HepG2 (cell line): ENCODE data around the gene STRIP1. TPM values are rescaled to one million over a fixed set of nuclear protein-coding genes. Genes with fewer than 3 reads are reported as not detected.

Experiments
- ATAC-seq: fragments of 200-7000 bp; cut with Tn5 transposase; 3 replicates; pipeline ENCODE4 v1.9.1; 2020; ENCODE audit warnings: mild to moderate bottlenecking, moderate library complexity
- BruUV-seq: library from RNA; stranded (reverse); fragments of 400-500 nt; replicated peaks from 2 replicates; lab custom pipeline; 2021; lab: Mats Ljungman, UMichigan
- CTCF ChIA-PET: fragments of 300-600 bp; formaldehyde crosslinking; extraction: SDS; loops from one replicate; lab custom pipeline; 2021; ENCODE audit warnings: low total read pairs, inconsistent platforms, low intra/inter-chr PET ratio; lab: Yijun Ruan, JAX
- POLR2A ChIA-PET: fragments of 350-600 bp; sonication (Branson Sonifier 250); formaldehyde crosslinking; loops from one replicate; lab custom pipeline; 2020; ENCODE audit warnings: antibody characterized with exemption, inconsistent platforms; lab: Yijun Ruan, JAX
- DNase-seq: peaks from one replicate; pipeline ENCODE4 v3.0.0-alpha.2; 2015; ENCODE audit warnings: low spot score
- FAIRE-seq: peaks from 3 replicates; lab custom pipeline; 2011; peaks lifted over from hg19 to GRCh38; lab: Jason Lieb, UNC
- H2AFZ ChIP-seq: one replicate; pipeline ENCODE4 v1.6.1; 2011; ENCODE audit warnings: low read length, inconsistent platforms
- H3K27ac ChIP-seq: fragments of 300-600 bp; 3 replicates; pipeline ENCODE4 v1.8.0; 2011; ENCODE audit warnings: mixed run types, mild to moderate bottlenecking, mixed read lengths, low read length, inconsistent platforms; ENCODE audit not compliant: insufficient read depth; ENCODE audit errors: extremely low read length
- H3K27me3 ChIP-seq, 2 experiments: fragments of 200-600 bp in 1 of 2; 2 replicates in 1 of 2; 3 replicates in 1 of 2; pipeline versions ENCODE4 v1.6.0 to v1.8.0; 2011; ENCODE audit warnings: low read length in 2 of 2, mild to moderate bottlenecking in 2 of 2, moderate library complexity in 2 of 2, inconsistent platforms in 1 of 2; ENCODE audit not compliant: insufficient read depth in 2 of 2, control insufficient read depth in 1 of 2
- H3K36me3 ChIP-seq, 2 experiments: fragments of 200-600 bp in 1 of 2; replicated peaks in 1 of 2; 2 replicates in 1 of 2; 3 replicates in 1 of 2; pipeline versions ENCODE4 v1.5.1 to v1.8.0; 2011; ENCODE audit warnings: low read length in 2 of 2, inconsistent platforms in 1 of 2; ENCODE audit not compliant: insufficient read depth in 2 of 2, control insufficient read depth in 1 of 2
- H3K4me1 ChIP-seq: 2 replicates; pipeline ENCODE4 v1.5.1; 2012; ENCODE audit warnings: low read length, inconsistent platforms; ENCODE audit not compliant: insufficient read depth
- H3K4me2 ChIP-seq: 2 replicates; pipeline ENCODE4 v1.6.0; 2011; ENCODE audit warnings: low read depth, low read length, inconsistent platforms
- H3K4me3 ChIP-seq, 3 experiments: fragments of 200-600 bp in 1 of 3; sonication (generic), shearing (Covaris generic) in 1 of 3; replicated peaks in 1 of 3; 2 replicates each; pipeline ENCODE4 v1.5.1; 2011 to 2016; ENCODE audit warnings: low read length in 3 of 3, inconsistent platforms in 2 of 3, low read depth in 2 of 3, mild to moderate bottlenecking in 2 of 3, control low read depth in 1 of 3, mixed read lengths in 1 of 3; ENCODE audit not compliant: insufficient read depth in 1 of 3
- H3K79me2 ChIP-seq: one replicate; pipeline ENCODE4 v1.6.1; 2011; ENCODE audit warnings: low read length, inconsistent platforms; ENCODE audit not compliant: insufficient read depth
- H3K9ac ChIP-seq: 2 replicates; pipeline ENCODE4 v1.6.0; 2011; ENCODE audit warnings: mild to moderate bottlenecking, low read depth, low read length, inconsistent platforms; ENCODE audit not compliant: insufficient read depth
- H3K9me3 ChIP-seq: 2 replicates; pipeline ENCODE4 v1.5.1; 2012; ENCODE audit warnings: mild to moderate bottlenecking, low read length
- H4K20me1 ChIP-seq: 2 replicates; pipeline ENCODE4 v1.6.0; 2011; ENCODE audit warnings: inconsistent platforms, mild to moderate bottlenecking, low read length, moderate library complexity; ENCODE audit not compliant: insufficient read depth
- ATF7-NPFF ChIP-seq: sonication (generic); formaldehyde crosslinking; IDR thresholded peaks from 2 replicates; pipeline ENCODE4 v1.8.1; 2023; ENCODE audit warnings: mild to moderate bottlenecking, low read depth, missing genetic modification reagents, moderate library complexity
- CCDC6 ChIP-seq: sonication (generic); formaldehyde crosslinking; IDR thresholded peaks from 2 replicates; pipeline ENCODE4 v1.8.1; 2022; ENCODE audit warnings: mild to moderate bottlenecking, missing genetic modification reagents, moderate library complexity
- HNF4A ChIP-seq: sonication (generic); formaldehyde crosslinking; IDR thresholded peaks from 2 replicates; pipeline ENCODE4 v1.4.0; 2020; ENCODE audit warnings: missing genetic modification reagents
- PATZ1 ChIP-seq: sonication (generic); formaldehyde crosslinking; IDR thresholded peaks from 2 replicates; pipeline ENCODE4 v1.4.0; 2020; ENCODE audit warnings: missing genetic modification reagents
- PRMT3 ChIP-seq: sonication (generic); formaldehyde crosslinking; IDR thresholded peaks from 2 replicates; pipeline ENCODE4 v1.8.1; 2022; ENCODE audit warnings: low read depth, mild to moderate bottlenecking, moderate library complexity, missing genetic modification reagents, borderline replicate concordance
- SAFB2 ChIP-seq: sonication (generic); formaldehyde crosslinking; IDR thresholded peaks from 2 replicates; pipeline ENCODE4 v1.5.1; 2020; ENCODE audit warnings: missing genetic modification reagents, low read depth, mild to moderate bottlenecking, borderline replicate concordance
- SRSF1 ChIP-seq: fragments of 200-400 bp; formaldehyde crosslinking; optimal IDR thresholded peaks from 2 replicates; pipeline ENCODE3; 2017; ENCODE audit warnings: mild to moderate bottlenecking, low read depth, low read length, moderate library complexity
- TCF12 ChIP-seq, 2 experiments: fragments of 450-650 bp in 1 of 2; sonication (generic) in 1 of 2; formaldehyde crosslinking in 1 of 2; IDR thresholded peaks; 2 replicates each; pipeline versions ENCODE4 v1.6.1 to v1.8.0; 2017 to 2022; ENCODE audit warnings: antibody characterized with exemption in 1 of 2, mild to moderate bottlenecking in 1 of 2, missing genetic modification reagents in 1 of 2, moderate library complexity in 1 of 2
- TFAP4 ChIP-seq: sonication (generic); IDR thresholded peaks from 2 replicates; pipeline ENCODE4 v1.6.1; 2016; ENCODE audit warnings: low read depth, borderline replicate concordance
- ZBTB38 ChIP-seq: sonication (generic); formaldehyde crosslinking; IDR thresholded peaks from 2 replicates; pipeline ENCODE4 v1.5.1; 2020; ENCODE audit warnings: mild to moderate bottlenecking, missing genetic modification reagents
- ZBTB7B ChIP-seq: sonication (generic); formaldehyde crosslinking; IDR thresholded peaks from 2 replicates; pipeline ENCODE4 v1.4.0; 2020; ENCODE audit warnings: missing genetic modification reagents
- ZNF205 ChIP-seq: IDR thresholded peaks from 2 replicates; pipeline ENCODE4 v1.6.1; 2018; ENCODE audit warnings: missing biosample characterization, missing genetic modification reagents
- ZNF30 ChIP-seq: sonication (generic); formaldehyde crosslinking; IDR thresholded peaks from 2 replicates; pipeline ENCODE4 v1.5.0; 2020; ENCODE audit warnings: mild to moderate bottlenecking, missing genetic modification reagents
- ZNF564 ChIP-seq: sonication (generic); formaldehyde crosslinking; IDR thresholded peaks from 2 replicates; pipeline ENCODE4 v1.8.1; 2023; ENCODE audit warnings: mild to moderate bottlenecking, missing genetic modification reagents
- ZNF749 ChIP-seq: sonication (generic); formaldehyde crosslinking; IDR thresholded peaks from 2 replicates; pipeline ENCODE4 v1.8.0; 2022; ENCODE audit warnings: mild to moderate bottlenecking, missing genetic modification reagents, moderate library complexity, borderline replicate concordance
- WGBS: methylation state at CpG from one replicate; pipeline ENCODE4 v1.1.6; 2017; ENCODE audit warnings: low lambda C conversion rate; 5-methylcytosine and 5-hydroxymethylcytosine counted together
- in situ Hi-C: cut with HindIII; loops from 2 replicates; pipeline ENCODE4 v1.10.0; 2017; ENCODE audit warnings: low pct_unique_long_range_greater_than_20kb; ENCODE audit not compliant: extremely low pct_ligation_motif_present
- intact Hi-C: fragments of 100-400 bp; cut with micrococcal nuclease; formaldehyde crosslinking; loops from one replicate; pipeline ENCODE4 v1.10.0; 2022; ENCODE audit not compliant: unreplicated experiment
- polyA plus RNA-seq, 8 experiments: library from polyadenylated mRNA; depleted of rRNA in 3 of 8; stranded (reverse) in 7 of 8; unstranded in 1 of 8; fragments of >200 nt; fragmentation: Illumina TruSeq in 4 of 8; extraction: Trizol in 4 of 8; gene quantifications; 2 replicates each; pipeline versions ENCODE4 v1.2.1 to v1.2.3, GENCODE V29; 2011 to 2016; ENCODE audit warnings: low read depth in 4 of 8, missing spikeins in 1 of 8, mixed read lengths in 1 of 8; ENCODE audit not compliant: insufficient read depth in 1 of 8
- total RNA-seq, 5 experiments: library from RNA; depleted of rRNA; stranded (reverse); fragments of >200 nt; fragmentation: Illumina TruSeq; extraction: Trizol; gene quantifications; 2 replicates each; pipeline ENCODE4 v1.2.3, GENCODE V29; 2016; ENCODE audit warnings: low read depth in 1 of 5

STRIP1 gene
- total and polyA plus RNA-seq, 2 of the 13 experiments (the other 11 are each of a cell fraction or from before 2014, with no cell fraction given) = 20.9 to 27.9 TPM

- Histone ChIP-seq H3K4me3 (no peak overlapping the region), H3K27ac (no peak overlapping the region), H3K4me1 (peaks cover 9% of the 10 kb centered on the region), H3K36me3 (peaks cover 0 to 1% of the 10 kb centered on the region in 2 experiments; a peak in 1 of 5 replicates), H3K79me2 (no peaks in the 10 kb centered on the region), H2AFZ (no peak overlapping the region), H3K27me3 (no peaks in the 10 kb centered on the region; a peak in 2 of 5 replicates), H4K20me1 (no peaks in the 10 kb centered on the region), H3K9me3 (no peaks in the 10 kb centered on the region), H3K9ac (no peak overlapping the region), H3K4me2 (no peak overlapping the region)
- no peak for TF ChIP-seq ZNF30 (CRISPR knock-in tag)
- TF ChIP-seq ZBTB7B = no peak
- no peak for TF ChIP-seq SRSF1
- in situ Hi-C loops (no loop called here), intact Hi-C loops (no loop called here)
- WGBS = 35% methylated on average over 3 of the region's 4 CpGs
- DNase-seq = no peak
- no peak for ATAC-seq
- no TSS peak for BruUV-seq
- ChIA-PET CTCF (no interaction called here), POLR2A (interaction anchor here (1.5 kb wide), 1 partner anchor 14 kb away, joined by 3 read pairs; no protein-coding TSS in a partner anchor)
- FAIRE-seq = no peak
Measured at GRCh38 chr1:110063781-110064180, 29.4 kb downstream of the STRIP1 start.

GRCh38 chr1:110064576-110065337, 30.3 kb downstream of the STRIP1 start:
- no peak for FAIRE-seq
- Histone ChIP-seq H3K9ac (no peak overlapping the region), H2AFZ (no peak overlapping the region), H3K27ac (no peak overlapping the region), H3K4me2 (no peak overlapping the region), H3K4me1 (peaks cover 4% of the 10 kb centered on the region), H3K27me3 (peaks cover 0 to 1% of the 10 kb centered on the region in 2 experiments; a peak in 3 of 5 replicates), H3K4me3 (no peak overlapping the region), H3K36me3 (no peaks in the 10 kb centered on the region), H3K79me2 (no peaks in the 10 kb centered on the region), H3K9me3 (no peaks in the 10 kb centered on the region), H4K20me1 (no peaks in the 10 kb centered on the region)
- in situ Hi-C loops = no loop called here
- ATAC-seq = no peak
- no TSS peak for BruUV-seq
- WGBS = 77% methylated on average over 9 of the region's 18 CpGs
- ChIA-PET POLR2A (no interaction called here), CTCF (no interaction called here)
- intact Hi-C loops = no loop called here
- DNase-seq = no peak
- TF ChIP-seq HNF4A (no peak), ZNF749 (no peak), TCF12 (IDR thresholded peaks at IDR 0.05) (no peak), TCF12 (CRISPR knock-in tag; IDR thresholded peaks at IDR 0.05) (no peak), ZNF564 (CRISPR knock-in tag) (no peak), CCDC6 (no peak), ZNF205 (CRISPR knock-in tag) (no peak), ZBTB38 (CRISPR knock-in tag) (no peak), PATZ1 (CRISPR knock-in tag) (no peak), SAFB2 (no peak), TFAP4 (no peak), ATF7-NPFF (CRISPR knock-in tag) (no peak), PRMT3 (no peak)
